Endodermal cell (in vitro differentiated cells): ENCODE results near the gene PTPRM. TPM values are rescaled to one million over a fixed set of nuclear protein-coding genes. Genes with fewer than 3 reads are reported as not detected.
A peak's percentile ranks its signal among the peaks of the same experiment; 100 is the strongest.

Source experiments
- DNase-seq: peaks from one replicate; pipeline ENCODE4 v3.0.0-alpha.2; 2017
- H3K27ac ChIP-seq: 2 replicates; pipeline ENCODE4 v1.5.1; 2013; ENCODE audit warnings: mild to moderate bottlenecking, low read depth, low read length, moderate library complexity
- H3K27me3 ChIP-seq: 2 replicates; pipeline ENCODE4 v1.6.1; 2013; ENCODE audit warnings: mild to moderate bottlenecking, low read length, moderate library complexity; ENCODE audit not compliant: insufficient read depth, control insufficient read depth, poor library complexity, severe bottlenecking
- H3K36me3 ChIP-seq: 2 replicates; pipeline ENCODE4 v1.7.0; 2013; ENCODE audit warnings: mild to moderate bottlenecking, low read length, moderate library complexity; ENCODE audit not compliant: control insufficient read depth, insufficient read depth
- H3K4me1 ChIP-seq: one replicate; pipeline ENCODE4 v1.7.0; 2013; ENCODE audit warnings: low read length; ENCODE audit not compliant: control insufficient read depth, insufficient read depth
- H3K4me3 ChIP-seq: 2 replicates; pipeline ENCODE4 v1.5.1; 2013; ENCODE audit warnings: mild to moderate bottlenecking, low read length, moderate library complexity
- H3K9ac ChIP-seq: 2 replicates; pipeline ENCODE4 v1.6.1; 2013; ENCODE audit warnings: mild to moderate bottlenecking, low read length, moderate library complexity; ENCODE audit not compliant: poor library complexity, severe bottlenecking; ENCODE audit errors: extremely low read depth
- H3K9me3 ChIP-seq: 2 replicates; pipeline ENCODE4 v1.6.1; 2013; ENCODE audit warnings: mild to moderate bottlenecking, low read length, moderate library complexity; ENCODE audit not compliant: control insufficient read depth
- H3K27ac Mint-ChIP-seq: 2 replicates; pipeline ENCODE4 v1.8.0; 2020; ENCODE audit warnings: mixed read lengths
- H3K27me3 Mint-ChIP-seq: 2 replicates; pipeline ENCODE4 v1.8.0; 2021; ENCODE audit warnings: mild to moderate bottlenecking, mixed read lengths; ENCODE audit not compliant: insufficient read depth
- H3K36me3 Mint-ChIP-seq: 2 replicates; pipeline ENCODE4 v1.8.0; 2020; ENCODE audit warnings: low read depth, mixed read lengths
- H3K4me1 Mint-ChIP-seq: 2 replicates; pipeline ENCODE4 v1.8.0; 2020; ENCODE audit warnings: mixed read lengths
- H3K4me3 Mint-ChIP-seq: 2 replicates; pipeline ENCODE4 v1.8.0; 2020; ENCODE audit warnings: mild to moderate bottlenecking, moderate library complexity, mixed read lengths
- H3K9me3 Mint-ChIP-seq: 2 replicates; pipeline ENCODE4 v1.8.0; 2020; ENCODE audit warnings: mild to moderate bottlenecking, mixed read lengths
- CTCF ChIP-seq: fragments of 200-600 bp; sonication (generic); conservative IDR thresholded peaks from 2 replicates; pipeline ENCODE4 v1.5.0; 2021; ENCODE audit warnings: antibody characterized with exemption, mild to moderate bottlenecking
- WGBS, 2 experiments: methylation state at CpG; one replicate each; pipeline versions ENCODE4 v1.1.5 to v1.1.7; 2013; ENCODE audit warnings: missing lambda C conversion rate in 2 of 2, mixed read lengths in 1 of 2; ENCODE audit not compliant: insufficient coverage in 1 of 2, insufficient read length in 1 of 2; 5-methylcytosine and 5-hydroxymethylcytosine counted together
- total RNA-seq, 2 donors: library from RNA; stranded (reverse); fragmentation: NEBNext Ultra II Directional in 1 of 2; extraction: Animal tissue kit (Norgen Biotek cat#: 25700) in 1 of 2; gene quantifications; 2 replicates in 1 of 2; 3 replicates in 1 of 2; pipeline ENCODE4 v1.2.1, GENCODE V29; 2021

PTPRM gene
- total RNA-seq, 2 donors from 2014 or later = 47.2 to 57.6 TPM

DNA sequence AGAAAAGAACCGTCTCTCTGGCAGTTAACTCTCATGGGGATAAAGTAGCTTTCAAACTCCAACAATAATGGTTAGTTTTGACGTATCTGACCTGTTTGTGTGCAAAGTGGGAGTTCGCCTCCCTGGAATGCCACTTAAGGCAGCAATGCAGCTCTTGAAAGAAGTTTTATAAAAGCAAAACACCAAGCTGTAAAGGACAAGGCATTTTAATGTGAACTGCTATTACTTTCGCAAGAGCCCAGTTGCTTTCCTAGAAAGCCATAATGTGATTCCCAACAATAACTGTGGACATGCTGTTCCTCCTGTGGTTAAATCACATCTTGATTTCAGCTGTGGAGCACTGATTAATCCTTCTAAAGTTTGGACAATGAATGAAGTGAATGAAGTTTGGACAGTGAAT, 303.7 kb downstream of the PTPRM start:
- Mint-ChIP-seq H3K27ac (no peak overlapping the region), H3K4me3 (no peak overlapping the region), H3K4me1 (peaks cover 2% of the 10 kb centered on the region), H3K36me3 (peaks cover 9% of the 10 kb centered on the region), H3K9me3 (peaks cover 9% of the 10 kb centered on the region), H3K27me3 (no peaks in the 10 kb centered on the region)
- TF ChIP-seq CTCF = no peak
- peaks cover 4% of the 10 kb centered on the region for H3K9me3 ChIP-seq
- H3K36me3 ChIP-seq = no peaks in the 10 kb centered on the region
- no peaks in the 10 kb centered on the region for H3K4me1 ChIP-seq
- H3K27ac ChIP-seq = no peak overlapping the region
- DNase-seq = no peak
- H3K27me3 ChIP-seq = no peaks in the 10 kb centered on the region
- H3K4me3 ChIP-seq = no peak overlapping the region
- 84 to 86% methylated on average over 3 to 4 of the region's 4 CpGs for WGBS, 2 experiments
- H3K9ac ChIP-seq = no peak overlapping the region

GRCh38 chr18:7871560-7872456, 304.7 kb downstream of the PTPRM start:
- Histone ChIP-seq H3K27ac (no peak overlapping the region), H3K4me3 (no peak overlapping the region), H3K4me1 (no peaks in the 10 kb centered on the region), H3K36me3 (no peaks in the 10 kb centered on the region), H3K27me3 (no peaks in the 10 kb centered on the region), H3K9ac (no peak overlapping the region), H3K9me3 (peaks cover 7% of the 10 kb centered on the region)
- Mint-ChIP-seq H3K9me3 (peaks cover 4% of the 10 kb centered on the region), H3K4me1 (peaks cover 2% of the 10 kb centered on the region), H3K4me3 (no peak overlapping the region), H3K27me3 (no peaks in the 10 kb centered on the region), H3K36me3 (peaks cover 11% of the 10 kb centered on the region), H3K27ac (no peak overlapping the region)
- DNase-seq = no peak
- WGBS, 2 experiments = 87 to 100% methylated on average over 3 of the region's 4 CpGs
- no peak for TF ChIP-seq CTCF

GRCh38 chr18:7872569-7872968, 305.5 kb downstream of the PTPRM start:
- Mint-ChIP-seq H3K9me3 (peaks cover under 1% of the 10 kb centered on the region), H3K27me3 (no peaks in the 10 kb centered on the region), H3K4me3 (no peak overlapping the region), H3K4me1 (peaks cover 3% of the 10 kb centered on the region), H3K27ac (no peak overlapping the region), H3K36me3 (peaks cover 11% of the 10 kb centered on the region)
- no peaks in the 10 kb centered on the region for H3K4me1 ChIP-seq
- H3K27ac ChIP-seq = no peak overlapping the region
- DNase-seq = no peak
- H3K36me3 ChIP-seq = no peaks in the 10 kb centered on the region
- 80 to 85% methylated on average over 2 to 3 of the region's 3 CpGs for WGBS, 2 experiments
- H3K4me3 ChIP-seq = no peak overlapping the region
- no peak overlapping the region for H3K9ac ChIP-seq
- H3K9me3 ChIP-seq = peaks cover 7% of the 10 kb centered on the region
- H3K27me3 ChIP-seq = no peaks in the 10 kb centered on the region
- peak; percentile 47 for TF ChIP-seq CTCF
